ENCODE data around the gene FBXO3. TPM values are rescaled to one million over a fixed set of nuclear protein-coding genes. Genes with fewer than 3 reads are reported as not detected.

FBXO3 gene
- total RNA-seq, 1 donor from 2014 or later: 32.5 TPM

- Histone ChIP-seq H3K4me3 (no peak overlapping the region), H3K27me3 (no peaks in the 10 kb centered on the region), H3K9me3 (no peaks in the 10 kb centered on the region), H3K36me3 (no peaks in the 10 kb centered on the region), H3K4me1 (peaks cover 40% of the 10 kb centered on the region), H3K27ac (no peak overlapping the region)
- DNase-seq: no peak
- TF ChIP-seq, protein P1, sequence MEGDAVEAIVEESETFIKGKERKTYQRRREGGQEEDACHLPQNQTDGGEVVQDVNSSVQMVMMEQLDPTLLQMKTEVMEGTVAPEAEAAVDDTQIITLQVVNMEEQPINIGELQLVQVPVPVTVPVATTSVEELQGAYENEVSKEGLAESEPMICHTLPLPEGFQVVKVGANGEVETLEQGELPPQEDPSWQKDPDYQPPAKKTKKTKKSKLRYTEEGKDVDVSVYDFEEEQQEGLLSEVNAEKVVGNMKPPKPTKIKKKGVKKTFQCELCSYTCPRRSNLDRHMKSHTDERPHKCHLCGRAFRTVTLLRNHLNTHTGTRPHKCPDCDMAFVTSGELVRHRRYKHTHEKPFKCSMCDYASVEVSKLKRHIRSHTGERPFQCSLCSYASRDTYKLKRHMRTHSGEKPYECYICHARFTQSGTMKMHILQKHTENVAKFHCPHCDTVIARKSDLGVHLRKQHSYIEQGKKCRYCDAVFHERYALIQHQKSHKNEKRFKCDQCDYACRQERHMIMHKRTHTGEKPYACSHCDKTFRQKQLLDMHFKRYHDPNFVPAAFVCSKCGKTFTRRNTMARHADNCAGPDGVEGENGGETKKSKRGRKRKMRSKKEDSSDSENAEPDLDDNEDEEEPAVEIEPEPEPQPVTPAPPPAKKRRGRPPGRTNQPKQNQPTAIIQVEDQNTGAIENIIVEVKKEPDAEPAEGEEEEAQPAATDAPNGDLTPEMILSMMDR (IDR thresholded peaks at IDR 0.05): no peak
- ATAC-seq: no peak
- intact Hi-C loops (cut with DNase I): no loop called here
Measured at GRCh38 chr11:33699515-33700062, 74.7 kb downstream of the FBXO3 start.

DNA sequence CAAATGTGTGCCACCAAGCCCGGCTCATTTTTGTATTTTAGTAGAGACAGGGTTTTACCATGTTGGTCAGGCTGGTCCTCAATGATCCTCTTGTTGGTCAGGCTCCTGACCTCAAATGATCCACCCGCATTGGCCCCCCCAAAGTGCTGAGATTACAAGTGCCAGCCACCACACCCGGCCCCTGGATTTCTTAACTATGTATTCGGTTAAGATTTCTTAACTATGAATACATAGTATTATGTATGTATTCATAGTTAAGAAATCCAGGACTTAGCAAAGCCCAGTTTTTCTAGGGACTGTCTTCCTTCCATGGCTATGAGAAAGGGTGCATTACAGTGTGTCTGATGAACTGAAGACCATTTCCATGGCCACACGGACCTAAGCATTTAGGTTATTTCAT, 75.4 kb downstream of the FBXO3 start:
- Histone ChIP-seq H3K36me3 (no peaks in the 10 kb centered on the region), H3K27me3 (no peaks in the 10 kb centered on the region), H3K9me3 (no peaks in the 10 kb centered on the region), H3K4me3 (no peak overlapping the region), H3K4me1 (peaks cover 33% of the 10 kb centered on the region), H3K27ac (no peak overlapping the region)
- no peak for DNase-seq
- no peak for ATAC-seq
- intact Hi-C loops (cut with DNase I): no loop called here
- TF ChIP-seq, protein P1 (IDR thresholded peaks at IDR 0.05): no peak

GRCh38 chr11:33697997-33698396, 76.3 kb downstream of the FBXO3 start:
- no peaks in the 10 kb centered on the region for H3K27me3 ChIP-seq
- DNase-seq (no peak), ATAC-seq (no peak)
- no peak overlapping the region for H3K4me3 ChIP-seq
- peaks cover 30% of the 10 kb centered on the region for H3K4me1 ChIP-seq
- intact Hi-C loops (cut with DNase I): no loop called here
- H3K36me3 ChIP-seq: no peaks in the 10 kb centered on the region
- TF ChIP-seq, protein P1 (IDR thresholded peaks at IDR 0.05): no peak
- H3K27ac ChIP-seq: no peak overlapping the region
- H3K9me3 ChIP-seq: no peaks in the 10 kb centered on the region

DNA sequence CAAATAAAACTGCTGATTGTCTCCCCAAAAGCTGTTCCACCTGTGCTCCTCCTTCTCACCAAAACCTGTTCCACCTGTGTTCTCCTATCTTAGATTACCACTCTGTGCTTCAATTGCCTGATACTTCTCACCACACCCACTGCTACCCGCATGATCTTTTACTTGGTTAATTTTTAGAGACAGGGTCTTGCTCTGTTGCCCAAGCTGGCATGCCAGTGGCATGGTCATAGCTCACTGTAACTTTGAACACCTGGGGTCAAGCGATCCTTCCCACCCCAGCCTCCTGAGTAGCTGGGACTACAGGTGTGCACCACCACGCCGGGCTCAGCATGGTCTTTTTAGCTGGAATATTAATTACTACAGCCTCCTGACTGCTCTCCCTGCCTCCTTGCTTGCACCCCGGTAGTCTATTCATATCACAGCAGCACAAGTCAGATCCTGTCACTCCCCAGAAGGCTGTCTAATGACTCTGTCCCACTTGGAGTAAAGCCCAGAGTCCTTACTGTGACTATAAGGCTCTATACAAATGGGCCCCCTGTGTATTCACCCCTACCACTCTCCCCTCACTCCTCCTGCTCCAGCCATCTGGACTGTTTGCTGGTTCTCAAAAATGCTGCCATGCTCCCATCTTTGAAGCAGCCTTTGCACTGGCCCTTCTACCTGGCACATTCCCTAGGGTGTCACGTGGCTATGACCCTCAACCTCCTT, 77.2 kb downstream of the FBXO3 start:
- ATAC-seq (no peak), DNase-seq (no peak)
- H3K36me3 ChIP-seq: no peaks in the 10 kb centered on the region
- intact Hi-C loops (cut with DNase I): no loop called here
- H3K4me3 ChIP-seq: no peak overlapping the region
- no peaks in the 10 kb centered on the region for H3K9me3 ChIP-seq
- no peak overlapping the region for H3K27ac ChIP-seq
- peaks cover 30% of the 10 kb centered on the region for H3K4me1 ChIP-seq
- TF ChIP-seq, protein P1 (IDR thresholded peaks at IDR 0.05): no peak
- H3K27me3 ChIP-seq: no peaks in the 10 kb centered on the region

DNA sequence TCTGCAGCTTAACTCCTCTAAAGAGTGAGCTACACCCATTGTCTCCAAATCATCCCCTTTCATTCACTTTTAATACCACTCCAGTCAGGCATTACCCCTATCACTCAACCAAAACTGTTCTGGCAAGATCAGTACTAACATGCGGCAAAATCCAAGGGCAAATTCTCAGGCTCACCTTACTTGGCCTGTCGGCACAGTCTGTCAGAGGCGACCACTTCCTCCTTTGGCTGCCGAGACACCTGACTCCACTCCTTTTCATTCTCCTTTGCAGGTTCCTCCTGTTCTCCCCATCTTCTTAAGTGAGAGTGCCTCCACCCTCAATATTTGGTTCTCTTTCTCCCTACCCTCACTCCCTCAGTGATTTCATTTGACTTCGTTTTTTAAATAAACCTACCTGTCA, 77.9 kb downstream of the FBXO3 start:
- Histone ChIP-seq H3K27me3 (no peaks in the 10 kb centered on the region), H3K4me1 (peaks cover 30% of the 10 kb centered on the region), H3K36me3 (no peaks in the 10 kb centered on the region), H3K4me3 (no peak overlapping the region), H3K27ac (no peak overlapping the region), H3K9me3 (no peaks in the 10 kb centered on the region)
- ATAC-seq: no peak
- TF ChIP-seq, protein P1 (IDR thresholded peaks at IDR 0.05): no peak
- no peak for DNase-seq
- intact Hi-C loops (cut with DNase I): no loop called here
